ENCODE measurements around the gene ZFAND3.

DNA sequence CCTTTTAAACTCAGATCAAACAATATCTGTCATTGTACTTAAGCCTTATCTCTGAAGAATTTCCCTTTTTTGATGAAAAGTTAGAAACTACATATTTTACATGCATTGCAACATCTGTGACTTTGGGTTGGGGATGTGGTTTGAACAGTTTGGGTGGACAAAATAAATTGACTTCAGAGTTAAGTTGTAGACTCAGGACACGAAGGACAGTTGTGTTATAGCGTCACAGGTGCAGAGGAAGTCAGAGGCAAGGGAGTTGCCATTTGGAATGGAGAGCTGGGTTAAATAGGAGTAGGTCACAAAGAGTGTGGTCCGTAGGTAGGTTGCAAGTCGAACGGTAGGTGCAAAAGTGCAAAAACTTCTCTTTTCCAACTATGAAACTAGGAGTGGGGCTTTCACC is 46.0 kb downstream of the ZFAND3 start:
- TF ChIP-seq, protein P1, sequence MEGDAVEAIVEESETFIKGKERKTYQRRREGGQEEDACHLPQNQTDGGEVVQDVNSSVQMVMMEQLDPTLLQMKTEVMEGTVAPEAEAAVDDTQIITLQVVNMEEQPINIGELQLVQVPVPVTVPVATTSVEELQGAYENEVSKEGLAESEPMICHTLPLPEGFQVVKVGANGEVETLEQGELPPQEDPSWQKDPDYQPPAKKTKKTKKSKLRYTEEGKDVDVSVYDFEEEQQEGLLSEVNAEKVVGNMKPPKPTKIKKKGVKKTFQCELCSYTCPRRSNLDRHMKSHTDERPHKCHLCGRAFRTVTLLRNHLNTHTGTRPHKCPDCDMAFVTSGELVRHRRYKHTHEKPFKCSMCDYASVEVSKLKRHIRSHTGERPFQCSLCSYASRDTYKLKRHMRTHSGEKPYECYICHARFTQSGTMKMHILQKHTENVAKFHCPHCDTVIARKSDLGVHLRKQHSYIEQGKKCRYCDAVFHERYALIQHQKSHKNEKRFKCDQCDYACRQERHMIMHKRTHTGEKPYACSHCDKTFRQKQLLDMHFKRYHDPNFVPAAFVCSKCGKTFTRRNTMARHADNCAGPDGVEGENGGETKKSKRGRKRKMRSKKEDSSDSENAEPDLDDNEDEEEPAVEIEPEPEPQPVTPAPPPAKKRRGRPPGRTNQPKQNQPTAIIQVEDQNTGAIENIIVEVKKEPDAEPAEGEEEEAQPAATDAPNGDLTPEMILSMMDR (conservative IDR thresholded peaks at IDR 0.05; ENCODE audit: low read length) = no peak
- no peak for TF ChIP-seq EZH2phosphoT487 (IDR thresholded peaks at IDR 0.05; ENCODE audit: borderline replicate concordance, low read depth, low read length)

Data from OCI-LY7 (cell line).